Keratinocyte (primary cell): Measurements from ENCODE around the gene HSPA12B.

Source experiments
- EZH2 ChIP-seq: IDR thresholded peaks from one replicate; pipeline ENCODE4 v1.6.1; 2012; ENCODE audit warnings: inconsistent platforms, mild to moderate bottlenecking, low read length, moderate library complexity
- TF ChIP-seq, protein P1 (sequence below), 3 experiments: IDR thresholded peaks in 1 of 3; conservative IDR thresholded peaks in 1 of 3; optimal IDR thresholded peaks in 1 of 3; 2 replicates in 2 of 3; 3 replicates in 1 of 3; pipeline versions ENCODE3 to v1.5.1; 2011; ENCODE audit warnings: low read length in 3 of 3, mild to moderate bottlenecking in 3 of 3, moderate library complexity in 2 of 3, control low read depth in 1 of 3, inconsistent platforms in 1 of 3; ENCODE audit not compliant: insufficient read depth in 2 of 3; ENCODE audit errors: extremely low read depth in 1 of 3

- TF ChIP-seq, protein P1, sequence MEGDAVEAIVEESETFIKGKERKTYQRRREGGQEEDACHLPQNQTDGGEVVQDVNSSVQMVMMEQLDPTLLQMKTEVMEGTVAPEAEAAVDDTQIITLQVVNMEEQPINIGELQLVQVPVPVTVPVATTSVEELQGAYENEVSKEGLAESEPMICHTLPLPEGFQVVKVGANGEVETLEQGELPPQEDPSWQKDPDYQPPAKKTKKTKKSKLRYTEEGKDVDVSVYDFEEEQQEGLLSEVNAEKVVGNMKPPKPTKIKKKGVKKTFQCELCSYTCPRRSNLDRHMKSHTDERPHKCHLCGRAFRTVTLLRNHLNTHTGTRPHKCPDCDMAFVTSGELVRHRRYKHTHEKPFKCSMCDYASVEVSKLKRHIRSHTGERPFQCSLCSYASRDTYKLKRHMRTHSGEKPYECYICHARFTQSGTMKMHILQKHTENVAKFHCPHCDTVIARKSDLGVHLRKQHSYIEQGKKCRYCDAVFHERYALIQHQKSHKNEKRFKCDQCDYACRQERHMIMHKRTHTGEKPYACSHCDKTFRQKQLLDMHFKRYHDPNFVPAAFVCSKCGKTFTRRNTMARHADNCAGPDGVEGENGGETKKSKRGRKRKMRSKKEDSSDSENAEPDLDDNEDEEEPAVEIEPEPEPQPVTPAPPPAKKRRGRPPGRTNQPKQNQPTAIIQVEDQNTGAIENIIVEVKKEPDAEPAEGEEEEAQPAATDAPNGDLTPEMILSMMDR (optimal IDR thresholded peaks at IDR 0.05 in 1 of 3, IDR thresholded peaks at IDR 0.05 in 1 of 3, conservative IDR thresholded peaks at IDR 0.05 in 1 of 3; ENCODE audit: extremely low read depth in 1 of 3, insufficient read depth in 2 of 3, low read length in 3 of 3), result no peak
- TF ChIP-seq EZH2, result no peak
These were observed 15.6 kb downstream of the HSPA12B start for GRCh38 chr20:3748073-3748472.
